Measurements from ENCODE around the gene SH3BP4.

SH3BP4 gene

GRCh38 chr2:235091421-235091820 lies 139.6 kb downstream of the SH3BP4 start:
- Histone ChIP-seq H3K9me3 (ENCODE audit: insufficient read depth, low read length) (no peaks in the 10 kb centered on the region), H3K4me1 (ENCODE audit: low read length) (no peaks in the 10 kb centered on the region), H3K79me2 (ENCODE audit: low read length) (no peaks in the 10 kb centered on the region), H3K4me2 (ENCODE audit: low read length) (no peak overlapping the region), H2AFZ (ENCODE audit: low read depth, low read length) (no peak overlapping the region), H3K36me3 (replicated peaks; ENCODE audit: low read depth, low read length) (no peaks in the 10 kb centered on the region), H3K27me3 (ENCODE audit: low read depth, low read length) (no peaks in the 10 kb centered on the region), H3K27ac (ENCODE audit: low read length) (no peak overlapping the region), H3K4me3 (ENCODE audit: low read length) (no peak overlapping the region), H3K9ac (ENCODE audit: low read length) (no peak overlapping the region), H4K20me1 (ENCODE audit: insufficient read depth, low read length) (no peaks in the 10 kb centered on the region)
- TF ChIP-seq, protein P1, sequence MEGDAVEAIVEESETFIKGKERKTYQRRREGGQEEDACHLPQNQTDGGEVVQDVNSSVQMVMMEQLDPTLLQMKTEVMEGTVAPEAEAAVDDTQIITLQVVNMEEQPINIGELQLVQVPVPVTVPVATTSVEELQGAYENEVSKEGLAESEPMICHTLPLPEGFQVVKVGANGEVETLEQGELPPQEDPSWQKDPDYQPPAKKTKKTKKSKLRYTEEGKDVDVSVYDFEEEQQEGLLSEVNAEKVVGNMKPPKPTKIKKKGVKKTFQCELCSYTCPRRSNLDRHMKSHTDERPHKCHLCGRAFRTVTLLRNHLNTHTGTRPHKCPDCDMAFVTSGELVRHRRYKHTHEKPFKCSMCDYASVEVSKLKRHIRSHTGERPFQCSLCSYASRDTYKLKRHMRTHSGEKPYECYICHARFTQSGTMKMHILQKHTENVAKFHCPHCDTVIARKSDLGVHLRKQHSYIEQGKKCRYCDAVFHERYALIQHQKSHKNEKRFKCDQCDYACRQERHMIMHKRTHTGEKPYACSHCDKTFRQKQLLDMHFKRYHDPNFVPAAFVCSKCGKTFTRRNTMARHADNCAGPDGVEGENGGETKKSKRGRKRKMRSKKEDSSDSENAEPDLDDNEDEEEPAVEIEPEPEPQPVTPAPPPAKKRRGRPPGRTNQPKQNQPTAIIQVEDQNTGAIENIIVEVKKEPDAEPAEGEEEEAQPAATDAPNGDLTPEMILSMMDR (IDR thresholded peaks at IDR 0.05; ENCODE audit: low read depth, low read length): no peak
- no peak for TF ChIP-seq EZH2phosphoT487 (IDR thresholded peaks at IDR 0.05; ENCODE audit: low read depth)

DNA sequence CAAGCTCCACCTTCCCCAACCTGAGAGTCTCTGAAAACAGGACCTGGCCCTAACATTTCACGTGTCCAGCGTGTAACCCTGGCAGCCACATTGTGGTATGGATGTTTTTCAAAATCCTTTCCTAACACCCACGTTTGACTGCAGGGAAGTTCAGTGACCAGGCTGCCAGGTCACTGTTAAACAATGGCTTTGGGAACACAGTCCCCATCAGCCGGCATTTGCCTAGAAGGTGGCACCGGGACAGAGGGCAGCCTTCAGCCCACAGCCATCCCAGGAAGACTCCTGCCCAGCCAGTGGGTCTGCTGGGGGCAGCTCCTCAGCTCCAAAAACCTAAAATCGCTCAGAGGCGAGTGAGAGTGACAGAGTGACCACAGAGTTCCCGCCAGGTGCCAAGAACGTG lies 140.2 kb downstream of the SH3BP4 start:
- no peak for TF ChIP-seq EZH2phosphoT487 (IDR thresholded peaks at IDR 0.05; ENCODE audit: low read depth)
- TF ChIP-seq, protein P1 (IDR thresholded peaks at IDR 0.05; ENCODE audit: low read depth, low read length): no peak

GRCh38 chr2:235092433-235093223 lies 140.8 kb downstream of the SH3BP4 start:
- no peak overlapping the region for H3K4me2 ChIP-seq (ENCODE audit: low read length)
- H3K9me3 ChIP-seq (ENCODE audit: insufficient read depth, low read length): no peaks in the 10 kb centered on the region
- H3K4me1 ChIP-seq (ENCODE audit: low read length): no peaks in the 10 kb centered on the region
- no peaks in the 10 kb centered on the region for H3K79me2 ChIP-seq (ENCODE audit: low read length)
- TF ChIP-seq, protein P1 (IDR thresholded peaks at IDR 0.05; ENCODE audit: low read depth, low read length): no peak
- TF ChIP-seq EZH2phosphoT487 (IDR thresholded peaks at IDR 0.05; ENCODE audit: low read depth): no peak
- H3K36me3 ChIP-seq (replicated peaks; ENCODE audit: low read depth, low read length): no peaks in the 10 kb centered on the region
- H2AFZ ChIP-seq (ENCODE audit: low read depth, low read length): no peak overlapping the region
- no peak overlapping the region for H3K27ac ChIP-seq (ENCODE audit: low read length)
- no peak overlapping the region for H3K4me3 ChIP-seq (ENCODE audit: low read length)
- no peaks in the 10 kb centered on the region for H3K27me3 ChIP-seq (ENCODE audit: low read depth, low read length)
- H3K9ac ChIP-seq (ENCODE audit: low read length): no peak overlapping the region
- H4K20me1 ChIP-seq (ENCODE audit: insufficient read depth, low read length): no peaks in the 10 kb centered on the region

More for the DNA sequence above, 140.2 kb downstream of the SH3BP4 start:
- no peaks in the 10 kb centered on the region for H3K36me3 ChIP-seq (replicated peaks; ENCODE audit: low read depth, low read length)
- no peaks in the 10 kb centered on the region for H3K27me3 ChIP-seq (ENCODE audit: low read depth, low read length)
- H3K79me2 ChIP-seq (ENCODE audit: low read length): no peaks in the 10 kb centered on the region
- H3K4me1 ChIP-seq (ENCODE audit: low read length): no peaks in the 10 kb centered on the region
- H3K9ac ChIP-seq (ENCODE audit: low read length): no peak overlapping the region
- H3K9me3 ChIP-seq (ENCODE audit: insufficient read depth, low read length): no peaks in the 10 kb centered on the region
- no peak overlapping the region for H3K4me2 ChIP-seq (ENCODE audit: low read length)
- no peaks in the 10 kb centered on the region for H4K20me1 ChIP-seq (ENCODE audit: insufficient read depth, low read length)
- H3K4me3 ChIP-seq (ENCODE audit: low read length): no peak overlapping the region
- no peak overlapping the region for H3K27ac ChIP-seq (ENCODE audit: low read length)
- no peak overlapping the region for H2AFZ ChIP-seq (ENCODE audit: low read depth, low read length)

DNA sequence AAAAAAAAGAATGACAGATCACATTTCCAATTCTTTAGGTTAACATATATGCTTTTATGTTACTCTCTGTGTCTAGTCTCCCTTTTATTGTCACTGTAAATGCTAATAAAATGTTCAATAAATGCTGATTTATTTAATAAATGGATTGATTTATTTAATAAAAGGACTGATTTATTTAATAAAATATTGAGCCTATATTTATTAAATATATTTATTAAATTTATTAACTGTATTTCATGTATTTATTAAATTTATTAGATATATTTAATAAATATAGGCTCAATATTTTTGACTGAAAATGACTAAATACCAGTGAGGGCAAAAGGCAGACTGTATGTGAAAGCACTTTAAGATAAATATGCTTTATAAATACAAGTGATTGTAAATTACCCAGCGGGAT lies 142.6 kb downstream of the SH3BP4 start:
- TF ChIP-seq EZH2phosphoT487 (IDR thresholded peaks at IDR 0.05; ENCODE audit: low read depth): no peak
- TF ChIP-seq, protein P1 (IDR thresholded peaks at IDR 0.05; ENCODE audit: low read depth, low read length): no peak
- Histone ChIP-seq H3K9me3 (ENCODE audit: insufficient read depth, low read length) (no peaks in the 10 kb centered on the region), H3K4me1 (ENCODE audit: low read length) (no peaks in the 10 kb centered on the region), H3K9ac (ENCODE audit: low read length) (no peak overlapping the region), H3K27me3 (ENCODE audit: low read depth, low read length) (no peaks in the 10 kb centered on the region), H3K4me3 (ENCODE audit: low read length) (no peak overlapping the region), H4K20me1 (ENCODE audit: insufficient read depth, low read length) (no peaks in the 10 kb centered on the region), H3K27ac (ENCODE audit: low read length) (no peak overlapping the region), H3K79me2 (ENCODE audit: low read length) (no peaks in the 10 kb centered on the region), H3K4me2 (ENCODE audit: low read length) (no peak overlapping the region), H3K36me3 (replicated peaks; ENCODE audit: low read depth, low read length) (no peaks in the 10 kb centered on the region), H2AFZ (ENCODE audit: low read depth, low read length) (no peak overlapping the region)
